A204.1 (cell line): ENCODE results near the gene ZNF362.
"Not testable (repeated sequence)": the region's sequence is repeated elsewhere in the genome, so short reads cannot be mapped to it uniquely, and the experiment has no call there.

Experiments used
- FAIRE-seq: peaks from 2 replicates; lab custom pipeline; 2012; peaks lifted over from hg19 to GRCh38; lab: Jason Lieb, UNC

ZNF362 gene

GRCh38 chr1:33256471-33257206, at the start of gene ZNF362:
TSS of gene ZNF362 (plus strand) at chr1:33256492. CDS start at chr1:33270575, 14,083 bp downstream.
- no peak for FAIRE-seq

- no peak for FAIRE-seq
Observed at GRCh38 chr1:33211972-33212371, 44.3 kb upstream of the ZNF362 start.

GRCh38 chr1:33219886-33220661, 36.2 kb upstream of the ZNF362 start:
- FAIRE-seq = no peak

GRCh38 chr1:33220676-33221384, 35.5 kb upstream of the ZNF362 start:
- FAIRE-seq = no peak

- FAIRE-seq = no peak
Observed at GRCh38 chr1:33221385-33221758, 34.9 kb upstream of the ZNF362 start.

GRCh38 chr1:33222381-33222780, 33.9 kb upstream of the ZNF362 start:
- no peak for FAIRE-seq

- no peak for FAIRE-seq
Observed at GRCh38 chr1:33224166-33224707, 32.1 kb upstream of the ZNF362 start.

GRCh38 chr1:33225586-33225985, 30.7 kb upstream of the ZNF362 start:
- FAIRE-seq = no peak

- no peak for FAIRE-seq
Observed at GRCh38 chr1:33228935-33229487, 27.3 kb upstream of the ZNF362 start.

- FAIRE-seq = no peak
Observed at GRCh38 chr1:33231166-33231565, 25.1 kb upstream of the ZNF362 start.

GRCh38 chr1:33232716-33233115, 23.6 kb upstream of the ZNF362 start:
- FAIRE-seq = no peak

- FAIRE-seq = no peak
Observed at GRCh38 chr1:33234131-33234530, 22.2 kb upstream of the ZNF362 start.

GRCh38 chr1:33234588-33234990, 21.7 kb upstream of the ZNF362 start:
- no peak for FAIRE-seq

GRCh38 chr1:33235521-33235920, 20.8 kb upstream of the ZNF362 start:
- FAIRE-seq = no peak

- no peak for FAIRE-seq
Observed at GRCh38 chr1:33236498-33236897, 19.8 kb upstream of the ZNF362 start.

GRCh38 chr1:33237579-33237978, 18.7 kb upstream of the ZNF362 start:
- FAIRE-seq = no peak

GRCh38 chr1:33238194-33238724, 18.0 kb upstream of the ZNF362 start:
- FAIRE-seq = not testable (repeated sequence)

- not testable (repeated sequence) for FAIRE-seq
Observed at GRCh38 chr1:33239410-33239809, 16.9 kb upstream of the ZNF362 start.

GRCh38 chr1:33241866-33242265, 14.4 kb upstream of the ZNF362 start:
- no peak for FAIRE-seq

GRCh38 chr1:33242652-33243051, 13.6 kb upstream of the ZNF362 start:
- no peak for FAIRE-seq

- FAIRE-seq = no peak
Observed at GRCh38 chr1:33244143-33244808, 12.0 kb upstream of the ZNF362 start.

- no peak for FAIRE-seq
Observed at GRCh38 chr1:33244809-33245186, 11.5 kb upstream of the ZNF362 start.
